HCT116 (cell line): ENCODE results near the gene SERPINB12. TPM values are rescaled to one million over a fixed set of nuclear protein-coding genes. Genes with fewer than 3 reads are reported as not detected.

Experiments used
- ATAC-seq: fragments of 200-7000 bp; cut with Tn5 transposase; 2 replicates; pipeline ENCODE4 v1.9.1; 2020; ENCODE audit warnings: mild to moderate bottlenecking, moderate library complexity
- BruUV-seq: library from RNA; stranded (reverse); fragments of 400-500 nt; replicated peaks from 2 replicates; lab custom pipeline; 2021; lab: Mats Ljungman, UMichigan
- CTCF ChIA-PET: fragments of 300-600 bp; sonication (Branson Sonifier 250); formaldehyde crosslinking; loops from one replicate; lab custom pipeline; 2021; ENCODE audit warnings: antibody characterized with exemption; lab: Charles Lee
- POLR2A ChIA-PET: fragments of 300-600, 350-600 bp; sonication (Branson Sonifier 250); formaldehyde crosslinking; loops from one replicate; lab custom pipeline; 2021; ENCODE audit warnings: antibody characterized with exemption; lab: Charles Lee
- RAD21 ChIA-PET, 2 experiments: fragments of 300-600 bp; sonication (Branson Sonifier 250); formaldehyde crosslinking; loops; one replicate each; lab custom pipeline; 2023; ENCODE audit warnings: low total read pairs in 2 of 2; ENCODE audit not compliant: uncharacterized antibody in 2 of 2, unreplicated experiment in 2 of 2, low non-redundant PET in 1 of 2; lab: Charles Lee
- DNase-seq: peaks from one replicate; pipeline ENCODE4 v3.0.0-alpha.2; 2010; ENCODE audit warnings: low read depth, low spot score
- H2AFZ ChIP-seq: fragments of 200-600 bp; shearing (Covaris generic), sonication (generic); 2 replicates; pipeline ENCODE4 v1.6.1; 2017; ENCODE audit warnings: low read depth, mixed run types, mixed read lengths, antibody characterized with exemption, low read length; ENCODE audit not compliant: poor library complexity, severe bottlenecking
- H3K27ac ChIP-seq: 2 replicates; pipeline ENCODE4 v1.5.1; 2012; ENCODE audit warnings: low read depth, low read length
- H3K27me3 ChIP-seq: fragments of 200-600 bp; sonication (generic); 2 replicates; pipeline ENCODE4 v1.6.1; 2016; ENCODE audit warnings: mixed run types, low read length, mixed read lengths; ENCODE audit not compliant: insufficient read depth
- H3K36me3 ChIP-seq, 2 experiments: fragments of 200-500 bp in 1 of 2; fragments of 200-600 bp in 1 of 2; sonication (Bioruptor generic) in 1 of 2; sonication (generic) in 1 of 2; 2 replicates each; pipeline versions ENCODE4 v1.5.1 to v1.6.1; 2014 to 2016; ENCODE audit warnings: low read length in 2 of 2, inconsistent platforms in 1 of 2, mixed read lengths in 1 of 2, mixed run types in 1 of 2; ENCODE audit not compliant: insufficient read depth in 2 of 2, control insufficient read depth in 1 of 2
- H3K4me1 ChIP-seq, 2 experiments: fragments of 200-600 bp in 1 of 2; sonication (generic) in 1 of 2; 2 replicates each; pipeline versions ENCODE4 v1.5.1 to v1.6.1; 2012 to 2017; ENCODE audit warnings: low read length in 2 of 2, inconsistent platforms in 1 of 2, mild to moderate bottlenecking in 1 of 2, mixed read lengths in 1 of 2, mixed run types in 1 of 2, moderate library complexity in 1 of 2; ENCODE audit not compliant: insufficient read depth in 2 of 2, control insufficient read depth in 1 of 2
- H3K4me2 ChIP-seq: fragments of 200-600 bp; sonication (generic); 2 replicates; pipeline ENCODE4 v1.6.1; 2017; ENCODE audit warnings: mixed run types, low read length, mixed read lengths
- H3K4me3 ChIP-seq, 2 experiments: fragments of 200-600 bp in 1 of 2; sonication (generic) in 1 of 2; replicated peaks in 1 of 2; 2 replicates each; pipeline ENCODE4 v1.5.1; 2011 to 2016; ENCODE audit warnings: low read length in 2 of 2, control low read depth in 1 of 2, low read depth in 1 of 2, mild to moderate bottlenecking in 1 of 2, mixed read lengths in 1 of 2, mixed run types in 1 of 2
- H3K79me2 ChIP-seq: fragments of 200-600 bp; sonication (generic); 2 replicates; pipeline ENCODE4 v1.6.1; 2017; ENCODE audit warnings: mild to moderate bottlenecking, mixed run types, low read length, moderate library complexity, mixed read lengths; ENCODE audit not compliant: insufficient read depth
- H3K9ac ChIP-seq: fragments of 200-600 bp; sonication (generic); 2 replicates; pipeline ENCODE4 v1.6.1; 2016; ENCODE audit warnings: low read length, mixed read lengths
- H3K9me2 ChIP-seq: fragments of 200-600 bp; sonication (generic), shearing (Covaris generic); 2 replicates; pipeline ENCODE4 v1.6.1; 2017; ENCODE audit warnings: mixed run types, mild to moderate bottlenecking, moderate library complexity; ENCODE audit not compliant: insufficient read depth
- H3K9me3 ChIP-seq, 2 experiments: fragments of 200-500 bp in 1 of 2; fragments of 200-600 bp in 1 of 2; sonication (Bioruptor generic) in 1 of 2; sonication (generic) in 1 of 2; 2 replicates each; pipeline ENCODE4 v1.6.1; 2014 to 2017; ENCODE audit warnings: low read length in 2 of 2, mixed read lengths in 2 of 2, inconsistent platforms in 1 of 2, low read depth in 1 of 2, mild to moderate bottlenecking in 1 of 2, mixed run types in 1 of 2, moderate library complexity in 1 of 2; ENCODE audit not compliant: control insufficient read depth in 1 of 2, insufficient read depth in 1 of 2
- H4K20me1 ChIP-seq: fragments of 200-600 bp; sonication (generic), shearing (Covaris generic); 2 replicates; pipeline ENCODE4 v1.6.1; 2017; ENCODE audit warnings: mixed run types, mild to moderate bottlenecking, moderate library complexity; ENCODE audit not compliant: insufficient read depth
- ATF3 ChIP-seq: IDR thresholded peaks from 2 replicates; pipeline ENCODE4 v1.6.1; 2012
- CBX3 ChIP-seq: IDR thresholded peaks from 2 replicates; pipeline ENCODE4 v1.6.1; 2012; ENCODE audit warnings: low read depth
- CEBPB ChIP-seq: IDR thresholded peaks from 2 replicates; pipeline ENCODE4 v1.6.1; 2012; ENCODE audit warnings: low read depth
- EGR1 ChIP-seq: IDR thresholded peaks from 2 replicates; pipeline ENCODE4 v1.6.1; 2012; ENCODE audit warnings: low read depth
- EZH2phosphoT487 ChIP-seq: fragments of 200-600 bp; IDR thresholded peaks from 2 replicates; pipeline ENCODE4 v1.6.1; 2018; ENCODE audit warnings: antibody characterized with exemption, borderline replicate concordance
- FOSL1 ChIP-seq: IDR thresholded peaks from 2 replicates; pipeline ENCODE4 v1.6.1; 2012; ENCODE audit warnings: low read depth
- JUND ChIP-seq: IDR thresholded peaks from 2 replicates; pipeline ENCODE4 v1.6.1; 2012
- MAX ChIP-seq: IDR thresholded peaks from 2 replicates; pipeline ENCODE4 v1.6.1; 2012
- POLR2A ChIP-seq: IDR thresholded peaks from 2 replicates; pipeline ENCODE4 v1.7.0; 2011; ENCODE audit warnings: borderline replicate concordance; ENCODE audit not compliant: insufficient read depth, insufficient read length; ENCODE audit errors: extremely low read depth
- POLR2AphosphoS5 ChIP-seq: IDR thresholded peaks from 2 replicates; pipeline ENCODE4 v1.6.1; 2011; ENCODE audit warnings: mild to moderate bottlenecking, low read depth, low read length, moderate library complexity
- RAD21 ChIP-seq: IDR thresholded peaks from 2 replicates; pipeline ENCODE4 v1.6.1; 2012; ENCODE audit warnings: low read depth, mild to moderate bottlenecking
- SIN3A ChIP-seq: IDR thresholded peaks from 2 replicates; pipeline ENCODE4 v1.6.1; 2012; ENCODE audit warnings: low read depth
- SP1 ChIP-seq: IDR thresholded peaks from 2 replicates; pipeline ENCODE4 v1.6.1; 2012; ENCODE audit warnings: low read depth
- SRF ChIP-seq: IDR thresholded peaks from 2 replicates; pipeline ENCODE4 v1.6.1; 2012; ENCODE audit warnings: low read depth
- YY1 ChIP-seq: IDR thresholded peaks from 2 replicates; pipeline ENCODE4 v1.6.1; 2011; ENCODE audit warnings: low read length, low read depth, moderate library complexity, mild to moderate bottlenecking; ENCODE audit not compliant: insufficient replicate concordance; ENCODE audit errors: extremely low read depth
- ZFX ChIP-seq: fragments of 450-650 bp; IDR thresholded peaks from 2 replicates; pipeline ENCODE4 v1.6.1; 2017
- ZNF274 ChIP-seq: fragments of 200-500 bp; sonication (Bioruptor generic); IDR thresholded peaks from 2 replicates; pipeline ENCODE4 v1.6.1; 2014; ENCODE audit warnings: mild to moderate bottlenecking, low read depth, low read length, inconsistent platforms
- intact Hi-C: fragments of 100-400 bp; cut with micrococcal nuclease; formaldehyde crosslinking; loops from 2 replicates; pipeline ENCODE4 v1.10.0; 2022
- total RNA-seq: library from RNA; stranded (reverse); gene quantifications from one replicate; pipeline ENCODE4 v1.2.1, GENCODE V29; 2021; ENCODE audit not compliant: unreplicated experiment
- TF ChIP-seq, protein P1 (sequence below): IDR thresholded peaks from 2 replicates; pipeline ENCODE4 v1.6.1; 2012; ENCODE audit warnings: low read depth

Gene SERPINB12
- total RNA-seq, 1 experiment from 2014 or later, result not detected

DNA sequence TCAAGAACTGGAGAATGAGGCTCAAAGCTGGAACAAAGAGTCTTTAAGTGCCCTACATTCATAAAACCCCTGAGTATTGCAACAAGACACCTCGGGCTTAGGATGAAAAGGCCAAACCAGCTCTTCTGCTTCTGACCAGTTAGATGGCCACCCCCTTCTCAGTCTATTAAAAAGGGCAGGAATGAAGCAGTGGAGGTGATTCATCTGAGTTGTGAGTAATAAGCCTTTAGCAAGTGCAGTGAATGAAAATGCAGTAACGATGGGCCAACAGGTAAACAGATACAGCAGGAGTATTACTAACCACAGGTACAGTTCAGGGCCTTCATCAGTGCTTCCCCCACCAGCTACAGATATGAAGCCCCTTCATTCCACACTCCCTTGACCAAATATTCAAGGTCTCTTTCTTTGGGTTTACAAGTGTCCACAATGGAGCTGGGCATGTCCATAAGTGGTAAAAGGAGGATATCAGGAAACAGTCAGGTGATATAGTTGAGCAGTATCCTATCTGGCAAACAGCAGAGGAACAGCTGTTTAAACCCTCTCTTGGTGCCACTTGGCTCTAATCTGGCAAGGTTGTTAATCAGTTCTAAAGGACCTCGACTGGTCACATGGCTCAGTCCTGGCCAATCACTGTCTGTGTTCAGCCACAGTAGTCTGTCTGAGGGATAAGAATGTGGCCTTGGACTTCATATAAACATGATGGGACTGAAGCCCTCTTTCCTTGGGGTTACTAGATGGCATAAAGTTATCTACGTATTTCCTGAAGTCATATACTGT lies 62.8 kb downstream of the SERPINB12 start:
- peak; percentile 77 for ATAC-seq
- intact Hi-C loops, result no loop called here
- CTCF ChIA-PET, result no interaction called here
- BruUV-seq, result no TSS peak
- POLR2A ChIA-PET, result no interaction called here
- Histone ChIP-seq H3K9me3 (no peaks in the 10 kb centered on the region), H2AFZ (peak overlapping the region; percentile 72), H3K36me3 (no peaks in the 10 kb centered on the region), H3K4me1 (peaks cover 5 to 25% of the 10 kb centered on the region in 2 experiments; a peak in 3 of 4 replicates), H3K9me2 (no peaks in the 10 kb centered on the region), H3K4me2 (peak overlapping the region; percentile 45), H3K4me3 (peak overlapping the region in 1 of 2 experiments; percentile 4; a peak in 1 of 4 replicates), H3K27me3 (no peaks in the 10 kb centered on the region), H3K79me2 (no peaks in the 10 kb centered on the region), H3K9ac (no peak overlapping the region), H4K20me1 (no peaks in the 10 kb centered on the region), H3K27ac (no peak overlapping the region)
- RAD21 ChIA-PET, result no interaction called here
- TF ChIP-seq RAD21 (no peak), SRF (peak; percentile 33; the same call in 1 of the 2 replicates), FOSL1 (peak; percentile 67), JUND (peak; percentile 80), EZH2phosphoT487 (no peak), POLR2A (no peak), ZNF274 (no peak), ZFX (no peak), POLR2AphosphoS5 (peak; percentile 31; the same call in 1 of the 2 replicates), CEBPB (0 out of 2 replicates have a peak, but pooled peaks have one; percentile 34), EGR1 (no peak), YY1 (no peak), SIN3A (no peak), MAX (no peak), SP1 (peak; percentile 80), ATF3 (no peak), CBX3 (peak; percentile 90; the same call in 1 of the 2 replicates)
- TF ChIP-seq, protein P1, sequence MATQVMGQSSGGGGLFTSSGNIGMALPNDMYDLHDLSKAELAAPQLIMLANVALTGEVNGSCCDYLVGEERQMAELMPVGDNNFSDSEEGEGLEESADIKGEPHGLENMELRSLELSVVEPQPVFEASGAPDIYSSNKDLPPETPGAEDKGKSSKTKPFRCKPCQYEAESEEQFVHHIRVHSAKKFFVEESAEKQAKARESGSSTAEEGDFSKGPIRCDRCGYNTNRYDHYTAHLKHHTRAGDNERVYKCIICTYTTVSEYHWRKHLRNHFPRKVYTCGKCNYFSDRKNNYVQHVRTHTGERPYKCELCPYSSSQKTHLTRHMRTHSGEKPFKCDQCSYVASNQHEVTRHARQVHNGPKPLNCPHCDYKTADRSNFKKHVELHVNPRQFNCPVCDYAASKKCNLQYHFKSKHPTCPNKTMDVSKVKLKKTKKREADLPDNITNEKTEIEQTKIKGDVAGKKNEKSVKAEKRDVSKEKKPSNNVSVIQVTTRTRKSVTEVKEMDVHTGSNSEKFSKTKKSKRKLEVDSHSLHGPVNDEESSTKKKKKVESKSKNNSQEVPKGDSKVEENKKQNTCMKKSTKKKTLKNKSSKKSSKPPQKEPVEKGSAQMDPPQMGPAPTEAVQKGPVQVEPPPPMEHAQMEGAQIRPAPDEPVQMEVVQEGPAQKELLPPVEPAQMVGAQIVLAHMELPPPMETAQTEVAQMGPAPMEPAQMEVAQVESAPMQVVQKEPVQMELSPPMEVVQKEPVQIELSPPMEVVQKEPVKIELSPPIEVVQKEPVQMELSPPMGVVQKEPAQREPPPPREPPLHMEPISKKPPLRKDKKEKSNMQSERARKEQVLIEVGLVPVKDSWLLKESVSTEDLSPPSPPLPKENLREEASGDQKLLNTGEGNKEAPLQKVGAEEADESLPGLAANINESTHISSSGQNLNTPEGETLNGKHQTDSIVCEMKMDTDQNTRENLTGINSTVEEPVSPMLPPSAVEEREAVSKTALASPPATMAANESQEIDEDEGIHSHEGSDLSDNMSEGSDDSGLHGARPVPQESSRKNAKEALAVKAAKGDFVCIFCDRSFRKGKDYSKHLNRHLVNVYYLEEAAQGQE, result no peak
- peak; percentile 59 for DNase-seq
